BLaER1 (cell line): Measurements from ENCODE around the gene C2CD2.

Experiments
- H3K27ac ChIP-seq: shearing (Covaris generic); formaldehyde crosslinking; 2 replicates; pipeline ENCODE4 v1.8.1; 2022
- H3K27me3 ChIP-seq: shearing (Covaris generic); formaldehyde crosslinking; 2 replicates; pipeline ENCODE4 v1.8.1; 2022
- H3K36me3 ChIP-seq: shearing (Covaris generic); formaldehyde crosslinking; 2 replicates; pipeline ENCODE4 v1.8.1; 2022
- H3K4me1 ChIP-seq: shearing (Covaris generic); formaldehyde crosslinking; 2 replicates; pipeline ENCODE4 v1.8.1; 2022
- H3K4me2 ChIP-seq: shearing (Covaris generic); formaldehyde crosslinking; 2 replicates; pipeline ENCODE4 v1.8.1; 2022
- H3K4me3 ChIP-seq: shearing (Covaris generic); formaldehyde crosslinking; 2 replicates; pipeline ENCODE4 v1.8.1; 2022
- H3K9ac ChIP-seq: shearing (Covaris generic); formaldehyde crosslinking; 2 replicates; pipeline ENCODE4 v1.8.1; 2022
- H3K9me3 ChIP-seq: shearing (Covaris generic); formaldehyde crosslinking; 2 replicates; pipeline ENCODE4 v1.8.1; 2022
- H4K20me1 ChIP-seq: shearing (Covaris generic); formaldehyde crosslinking; 2 replicates; pipeline ENCODE4 v1.8.1; 2022
- Cebpa-rat ChIP-seq: shearing (Covaris generic); IDR thresholded peaks from 2 replicates; pipeline ENCODE4 v1.8.1; 2022

The C2CD2 gene

DNA sequence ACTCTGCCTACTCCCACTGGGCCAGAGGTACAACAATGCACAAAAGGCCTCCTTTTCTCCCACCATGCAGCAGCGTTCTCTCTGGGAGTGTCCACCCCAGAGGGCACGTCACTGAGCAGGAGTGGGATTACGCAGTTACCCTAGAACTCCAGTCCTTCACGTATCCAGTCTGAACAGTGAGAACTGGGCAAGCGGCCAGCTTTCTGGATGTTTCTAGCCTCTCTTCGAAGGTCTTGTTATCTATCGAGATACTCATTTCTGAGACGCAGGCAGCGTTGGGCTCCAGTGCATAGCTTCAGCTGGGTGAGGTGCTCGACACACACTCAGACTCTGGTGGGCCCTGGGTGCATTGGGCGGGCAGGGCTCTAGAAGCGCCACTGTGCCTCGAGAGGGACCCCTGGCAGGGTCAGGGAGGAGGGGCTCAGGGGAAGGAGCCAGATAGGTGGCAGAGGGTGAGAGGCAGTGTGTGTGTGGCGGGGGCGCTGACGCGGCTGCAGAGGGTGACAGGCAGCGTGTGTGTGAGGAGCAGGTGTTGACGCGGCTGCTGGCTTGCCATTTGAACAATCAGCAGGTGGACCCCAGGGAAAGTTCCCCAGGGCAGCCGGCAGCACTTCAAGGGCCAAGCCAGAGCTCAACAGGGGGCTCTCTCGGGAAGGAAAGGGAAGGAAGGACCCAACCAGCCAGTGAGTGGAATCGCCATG, 102.6 kb downstream of the C2CD2 start:
- H3K36me3 ChIP-seq: peaks cover 66% of the 10 kb centered on the region
- H3K4me3 ChIP-seq: no peak overlapping the region
- H3K27ac ChIP-seq: peak overlapping the region; percentile 15; the same call in 1 of the 2 replicates
- no peak for TF ChIP-seq Cebpa-rat
- H4K20me1 ChIP-seq: no peaks in the 10 kb centered on the region
- peaks cover 59% of the 10 kb centered on the region for H3K4me1 ChIP-seq
- peak overlapping the region; percentile 60 for H3K4me2 ChIP-seq
- peak overlapping the region; percentile 23; the same call in 1 of the 2 replicates for H3K9ac ChIP-seq
- peaks cover under 1% of the 10 kb centered on the region; the same call in 1 of the 2 replicates for H3K9me3 ChIP-seq
- no peaks in the 10 kb centered on the region for H3K27me3 ChIP-seq

DNA sequence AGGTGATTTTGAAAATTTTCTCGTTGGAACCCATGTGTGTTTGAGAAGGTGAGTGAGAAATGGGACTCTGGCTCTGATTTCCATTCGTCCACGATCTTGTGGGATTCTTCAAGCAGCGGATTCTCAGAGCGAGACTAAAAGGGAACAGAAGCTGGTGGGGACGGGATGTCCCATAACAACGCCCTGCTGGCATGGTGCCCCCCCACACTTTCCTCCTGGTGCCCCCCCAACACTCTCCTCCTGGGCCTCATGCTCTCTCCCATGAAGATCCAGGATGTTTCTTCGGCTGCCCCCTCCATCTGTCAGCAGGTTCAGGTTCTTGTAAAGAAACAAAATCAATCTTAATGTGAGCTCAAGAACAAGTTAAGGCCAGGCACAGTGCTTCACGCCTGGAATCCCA, 103.7 kb downstream of the C2CD2 start:
- peaks cover 59% of the 10 kb centered on the region for H3K36me3 ChIP-seq

GRCh38 chr21:41848958-41849580, 104.7 kb downstream of the C2CD2 start:
- Histone ChIP-seq H3K36me3 (peaks cover 49% of the 10 kb centered on the region), H3K27ac (no peak overlapping the region), H3K9ac (no peak overlapping the region), H3K4me1 (peaks cover 76% of the 10 kb centered on the region), H3K27me3 (no peaks in the 10 kb centered on the region), H3K9me3 (no peaks in the 10 kb centered on the region), H3K4me2 (no peak overlapping the region), H4K20me1 (no peaks in the 10 kb centered on the region), H3K4me3 (no peak overlapping the region)
- TF ChIP-seq Cebpa-rat: no peak

More for the DNA sequence above, 103.7 kb downstream of the C2CD2 start:
- Histone ChIP-seq H3K9ac (no peak overlapping the region), H3K4me1 (peaks cover 70% of the 10 kb centered on the region), H4K20me1 (no peaks in the 10 kb centered on the region), H3K4me2 (no peak overlapping the region), H3K4me3 (no peak overlapping the region), H3K27ac (no peak overlapping the region), H3K27me3 (no peaks in the 10 kb centered on the region), H3K9me3 (no peaks in the 10 kb centered on the region)
- TF ChIP-seq Cebpa-rat: no peak

GRCh38 chr21:41848533-41848932, 105.3 kb downstream of the C2CD2 start:
- H3K9ac ChIP-seq: no peak overlapping the region
- no peaks in the 10 kb centered on the region for H4K20me1 ChIP-seq
- H3K36me3 ChIP-seq: peaks cover 43% of the 10 kb centered on the region
- no peak overlapping the region for H3K4me3 ChIP-seq
- no peak for TF ChIP-seq Cebpa-rat
- no peaks in the 10 kb centered on the region for H3K9me3 ChIP-seq
- H3K4me1 ChIP-seq: peaks cover 81% of the 10 kb centered on the region
- no peaks in the 10 kb centered on the region for H3K27me3 ChIP-seq
- no peak overlapping the region for H3K27ac ChIP-seq
- no peak overlapping the region for H3K4me2 ChIP-seq

- H3K9me3 ChIP-seq: no peaks in the 10 kb centered on the region
- no peaks in the 10 kb centered on the region for H4K20me1 ChIP-seq
- H3K27me3 ChIP-seq: no peaks in the 10 kb centered on the region
- peak overlapping the region; percentile 31; the same call in 1 of the 2 replicates for H3K4me2 ChIP-seq
- peak overlapping the region; percentile 58; the same call in 1 of the 2 replicates for H3K27ac ChIP-seq
- no peak overlapping the region for H3K9ac ChIP-seq
- TF ChIP-seq Cebpa-rat: no peak
- H3K4me3 ChIP-seq: no peak overlapping the region
- peaks cover 81% of the 10 kb centered on the region for H3K4me1 ChIP-seq
- peaks cover 31% of the 10 kb centered on the region for H3K36me3 ChIP-seq
Measured at GRCh38 chr21:41847066-41847804, 106.6 kb downstream of the C2CD2 start.

- Histone ChIP-seq H3K27me3 (no peaks in the 10 kb centered on the region), H3K9ac (no peak overlapping the region), H3K4me1 (peaks cover 74% of the 10 kb centered on the region), H3K36me3 (peaks cover 29% of the 10 kb centered on the region), H4K20me1 (no peaks in the 10 kb centered on the region), H3K4me2 (0 out of 2 replicates have a peak overlapping the region, but pooled peaks have one; percentile 32), H3K27ac (peak overlapping the region; percentile 58; the same call in 1 of the 2 replicates), H3K4me3 (no peak overlapping the region), H3K9me3 (peaks cover 2% of the 10 kb centered on the region; the same call in 1 of the 2 replicates)
- TF ChIP-seq Cebpa-rat: no peak
Measured at GRCh38 chr21:41846536-41846935, 107.3 kb downstream of the C2CD2 start.

DNA sequence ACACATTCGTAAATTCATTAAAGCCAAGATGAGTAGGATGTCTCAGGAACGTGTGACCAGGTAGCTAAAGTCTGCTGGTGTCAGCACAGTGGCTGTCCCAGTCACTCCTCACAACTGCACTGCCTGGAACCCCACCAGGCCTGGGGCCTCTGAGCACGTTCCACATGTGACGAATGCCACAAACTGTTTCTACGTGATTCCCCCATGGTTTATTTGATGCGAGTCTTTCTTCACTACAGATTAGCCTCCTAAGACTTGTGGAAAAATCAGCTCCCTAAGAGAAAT, 107.8 kb downstream of the C2CD2 start:
- H4K20me1 ChIP-seq: no peaks in the 10 kb centered on the region
- no peaks in the 10 kb centered on the region for H3K27me3 ChIP-seq
- 0 out of 2 replicates have a peak overlapping the region, but pooled peaks have one; percentile 32 for H3K4me2 ChIP-seq
- H3K27ac ChIP-seq: peak overlapping the region; percentile 58
- H3K4me3 ChIP-seq: no peak overlapping the region
- no peak overlapping the region for H3K9ac ChIP-seq
- H3K36me3 ChIP-seq: peaks cover 27% of the 10 kb centered on the region
- H3K4me1 ChIP-seq: peaks cover 69% of the 10 kb centered on the region
- TF ChIP-seq Cebpa-rat: no peak
- H3K9me3 ChIP-seq: peaks cover 7% of the 10 kb centered on the region

GRCh38 chr21:41845310-41846032, 108.3 kb downstream of the C2CD2 start:
- peaks cover 64% of the 10 kb centered on the region for H3K4me1 ChIP-seq
- H3K9me3 ChIP-seq: peaks cover 12% of the 10 kb centered on the region
- TF ChIP-seq Cebpa-rat: no peak
- H3K4me3 ChIP-seq: no peak overlapping the region
- H3K27ac ChIP-seq: peak overlapping the region; percentile 58
- peaks cover 28% of the 10 kb centered on the region for H3K36me3 ChIP-seq
- H3K4me2 ChIP-seq: 0 out of 2 replicates have a peak overlapping the region, but pooled peaks have one; percentile 32
- H3K9ac ChIP-seq: no peak overlapping the region
- H4K20me1 ChIP-seq: no peaks in the 10 kb centered on the region
- H3K27me3 ChIP-seq: no peaks in the 10 kb centered on the region

- peak overlapping the region; percentile 7; the same call in 1 of the 2 replicates for H3K27ac ChIP-seq
- H3K9me3 ChIP-seq: peaks cover 12% of the 10 kb centered on the region
- H4K20me1 ChIP-seq: no peaks in the 10 kb centered on the region
- no peak overlapping the region for H3K4me3 ChIP-seq
- no peaks in the 10 kb centered on the region for H3K27me3 ChIP-seq
- H3K9ac ChIP-seq: no peak overlapping the region
- peaks cover 64% of the 10 kb centered on the region for H3K4me1 ChIP-seq
- peaks cover 28% of the 10 kb centered on the region for H3K36me3 ChIP-seq
- H3K4me2 ChIP-seq: peak overlapping the region; percentile 65
- TF ChIP-seq Cebpa-rat: no peak
Measured at GRCh38 chr21:41843584-41843983, 110.2 kb downstream of the C2CD2 start.
